GM12878 (cell line): ENCODE data around the gene UBASH3B. TPM values are rescaled to one million over a fixed set of nuclear protein-coding genes. Genes with fewer than 3 reads are reported as not detected.

ENCODE experiments used
- ATAC-seq: fragments of 200-7000 bp; cut with Tn5 transposase; 3 replicates; pipeline ENCODE4 v1.9.1; 2020; ENCODE audit warnings: mild to moderate bottlenecking, moderate library complexity
- BruUV-seq: library from RNA; stranded (reverse); fragments of 400-500 nt; replicated peaks from 2 replicates; lab custom pipeline; 2021; lab: Mats Ljungman, UMichigan
- CTCF ChIA-PET: fragments of 300-600 bp; sonication (Branson Sonifier 250); formaldehyde crosslinking; extraction: SDS; loops from one replicate; lab custom pipeline; 2021; ENCODE audit warnings: inconsistent platforms; lab: Yijun Ruan, JAX
- POLR2A ChIA-PET: fragments of 350-600 bp; formaldehyde crosslinking; extraction: SDS; loops from one replicate; lab custom pipeline; 2021; ENCODE audit warnings: inconsistent platforms; lab: Charles Lee
- RAD21 ChIA-PET: fragments of 300-600 bp; sonication (Branson Sonifier 250); formaldehyde crosslinking; loops from one replicate; lab custom pipeline; 2023; ENCODE audit warnings: antibody characterized with exemption; ENCODE audit not compliant: unreplicated experiment; lab: Charles Lee
- SMC1A ChIA-PET: fragments of 300-600 bp; sonication (Branson Sonifier 250); formaldehyde crosslinking; loops from one replicate; lab custom pipeline; 2023; ENCODE audit not compliant: unreplicated experiment, uncharacterized antibody; lab: Charles Lee
- DNase-seq: peaks from one replicate; pipeline ENCODE4 v3.0.0-alpha.2; 2011; ENCODE audit warnings: low read depth, low spot score
- FAIRE-seq: peaks from 3 replicates; lab custom pipeline; 2011; peaks lifted over from hg19 to GRCh38; lab: Jason Lieb, UNC
- H2AFZ ChIP-seq: 2 replicates; pipeline ENCODE4 v1.6.0; 2011; ENCODE audit warnings: low read depth, low read length, control low read depth; ENCODE audit not compliant: control insufficient read depth
- H3K27ac ChIP-seq: 2 replicates; pipeline ENCODE4 v1.5.1; 2011; ENCODE audit warnings: control low read depth; ENCODE audit not compliant: control insufficient read depth, insufficient read depth
- H3K27me3 ChIP-seq, 2 experiments: replicated peaks in 1 of 2; 2 replicates each; pipeline versions ENCODE4 v1.6.0 to v1.6.1; 2011; ENCODE audit warnings: low read length in 1 of 2; ENCODE audit not compliant: control insufficient read depth in 2 of 2, insufficient read depth in 2 of 2
- H3K36me3 ChIP-seq, 2 experiments: 2 replicates each; pipeline ENCODE4 v1.5.1; 2011; ENCODE audit warnings: low read length in 1 of 2; ENCODE audit not compliant: control insufficient read depth in 2 of 2, insufficient read depth in 2 of 2
- H3K4me1 ChIP-seq: 2 replicates; pipeline ENCODE4 v1.6.1; 2011; ENCODE audit warnings: mild to moderate bottlenecking, low read length, moderate library complexity, mixed read lengths; ENCODE audit not compliant: control insufficient read depth, insufficient read depth
- H3K4me2 ChIP-seq: 2 replicates; pipeline ENCODE4 v1.6.0; 2011; ENCODE audit warnings: control low read depth; ENCODE audit not compliant: control insufficient read depth, insufficient read depth
- H3K4me3 ChIP-seq: fragments of 200-600 bp; sonication (generic); 2 replicates; pipeline ENCODE4 v1.5.1; 2016
- H3K79me2 ChIP-seq: 2 replicates; pipeline ENCODE4 v1.6.0; 2011; ENCODE audit warnings: low read length; ENCODE audit not compliant: control insufficient read depth, insufficient read depth
- H3K9ac ChIP-seq: 2 replicates; pipeline ENCODE4 v1.8.0; 2011; ENCODE audit warnings: low read length, control low read depth, mixed read lengths; ENCODE audit not compliant: control insufficient read depth, insufficient read depth
- H3K9me3 ChIP-seq: replicated peaks from 3 replicates; pipeline ENCODE4 v1.5.1; 2011; ENCODE audit warnings: mild to moderate bottlenecking, low read length; ENCODE audit not compliant: control insufficient read depth, insufficient read depth
- H4K20me1 ChIP-seq: 2 replicates; pipeline ENCODE4 v1.6.0; 2011; ENCODE audit not compliant: control insufficient read depth, insufficient read depth
- ASH2L ChIP-seq: fragments of 300-600, 200-600 bp; sonication (generic); IDR thresholded peaks from 2 replicates; pipeline ENCODE4 v1.6.1; 2017; ENCODE audit warnings: low read depth, mild to moderate bottlenecking, borderline replicate concordance
- CBFB ChIP-seq: IDR thresholded peaks from 2 replicates; pipeline ENCODE4 v1.6.1; 2016; ENCODE audit warnings: antibody characterized with exemption, low read depth
- CHD1 ChIP-seq: IDR thresholded peaks from 2 replicates; pipeline ENCODE4 v1.6.1; 2012; ENCODE audit warnings: low read depth, low read length, improper control_type of control experiment
- CTCF ChIP-seq, 3 experiments: IDR thresholded peaks in 2 of 3; conservative IDR thresholded peaks in 1 of 3; 2 replicates each; pipeline ENCODE4 v1.5.1; 2011; ENCODE audit warnings: low read depth in 3 of 3, low read length in 3 of 3, mild to moderate bottlenecking in 3 of 3, control low read depth in 2 of 3, moderate library complexity in 2 of 3, inconsistent platforms in 1 of 3, mixed read lengths in 1 of 3; ENCODE audit not compliant: control insufficient read depth in 2 of 3, insufficient read depth in 1 of 3; ENCODE audit errors: extremely low read depth in 1 of 3
- GATAD2B ChIP-seq: fragments of 450-650 bp; conservative IDR thresholded peaks from 2 replicates; pipeline ENCODE4 v1.6.1; 2017; ENCODE audit warnings: low read depth, mild to moderate bottlenecking, moderate library complexity
- MYC ChIP-seq: IDR thresholded peaks from 2 replicates; pipeline ENCODE4 v1.6.1; 2011; ENCODE audit warnings: mild to moderate bottlenecking, low read length, moderate library complexity, inconsistent platforms; ENCODE audit not compliant: insufficient read depth, insufficient replicate concordance, insufficient read length, severe bottlenecking
- PAX5 ChIP-seq: IDR thresholded peaks from 2 replicates; pipeline ENCODE4 v1.6.1; 2011; ENCODE audit warnings: low read depth, low read length, borderline replicate concordance
- RCOR1 ChIP-seq: conservative IDR thresholded peaks from 2 replicates; pipeline ENCODE4 v1.6.1; 2012; ENCODE audit warnings: low read depth, low read length, improper control_type of control experiment
- SREBF1 ChIP-seq: IDR thresholded peaks from 2 replicates; pipeline ENCODE4 v1.6.1; 2012; ENCODE audit warnings: mild to moderate bottlenecking, low read length
- WRNIP1 ChIP-seq: IDR thresholded peaks from 2 replicates; pipeline ENCODE4 v1.6.1; 2011; ENCODE audit warnings: low read depth, low read length, improper control_type of control experiment, borderline replicate concordance
- ZNF207 ChIP-seq: fragments of 450-650 bp; IDR thresholded peaks from 2 replicates; pipeline ENCODE4 v1.6.1; 2014; ENCODE audit warnings: antibody characterized with exemption, mild to moderate bottlenecking, borderline replicate concordance
- WGBS: methylation state at CpG from one replicate; pipeline ENCODE4 v1.1.6; 2016; ENCODE audit warnings: low lambda C conversion rate; ENCODE audit not compliant: insufficient replicate concordance, insufficient coverage; ENCODE audit errors: missing lambda C conversion rate; 5-methylcytosine and 5-hydroxymethylcytosine counted together
- in situ Hi-C: fragments of 300-500 bp; cut with MboI; formaldehyde crosslinking; loops from 9 replicates; pipeline ENCODE4 v1.14.3; 2018; ENCODE audit warnings: mixed read lengths
- intact Hi-C: fragments of 100-400 bp; cut with micrococcal nuclease; formaldehyde crosslinking; loops from one replicate; pipeline ENCODE4 v1.14.2; 2022; ENCODE audit not compliant: unreplicated experiment
- polyA plus RNA-seq, 11 experiments: library from polyadenylated mRNA; depleted of rRNA in 4 of 11; unstranded in 6 of 11; stranded (reverse) in 5 of 11; fragments of >200 nt; fragmentation: Nextera tagmentation in 4 of 11; fragmentation: Illumina TruSeq in 1 of 11; extraction: Ambion mirVana in 4 of 11; extraction: Trizol in 1 of 11; gene quantifications; 1 replicate in 1 of 11; 2 replicates in 10 of 11; pipeline versions ENCODE4 v1.2.1 to v1.2.3, GENCODE V29; 2011 to 2016; ENCODE audit warnings: inconsistent platforms in 2 of 11, missing spikeins in 2 of 11, low read depth in 1 of 11
- total RNA-seq, 4 experiments: library from RNA; depleted of rRNA in 3 of 4; stranded (reverse); fragments of >200 nt in 3 of 4; fragmentation: Illumina TruSeq in 1 of 4; extraction: Trizol in 1 of 4; gene quantifications; 2 replicates each; pipeline versions ENCODE4 v1.2.1 to v1.2.3, GENCODE V29; 2013 to 2021

Gene UBASH3B
- total and polyA plus RNA-seq, 10 of the 15 experiments (the other 5 are each of a cell fraction or from before 2014, with no cell fraction given): 0.18 to 3.3 (median 0.57) TPM

DNA sequence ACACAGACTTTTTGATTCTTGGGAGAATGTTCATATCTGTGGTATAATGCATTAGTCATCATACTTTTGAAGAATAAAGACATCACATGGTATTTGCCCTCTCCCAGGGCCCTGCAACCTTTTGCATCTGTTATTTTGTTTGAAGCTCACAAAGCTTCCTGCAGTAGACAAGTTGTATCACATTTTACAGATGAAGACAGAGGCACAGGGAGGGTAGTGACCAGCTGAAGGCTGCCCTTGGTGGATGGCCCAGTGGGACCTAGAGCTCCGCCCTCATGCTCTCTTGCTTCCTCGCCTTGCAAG lies 66.4 kb downstream of the UBASH3B start:
- Histone ChIP-seq H3K27ac (no peak overlapping the region), H3K36me3 (no peaks in the 10 kb centered on the region), H3K4me2 (no peak overlapping the region), H3K9ac (no peak overlapping the region), H3K79me2 (no peaks in the 10 kb centered on the region), H3K4me3 (no peak overlapping the region), H3K4me1 (peaks cover 20% of the 10 kb centered on the region), H2AFZ (no peak overlapping the region), H4K20me1 (no peaks in the 10 kb centered on the region), H3K27me3 (peaks cover 0 to 1% of the 10 kb centered on the region in 2 experiments; a peak in 2 of 4 replicates), H3K9me3 (no peaks in the 10 kb centered on the region)
- BruUV-seq: no TSS peak
- RAD21 ChIA-PET: interaction anchor here (1.1 kb wide), 1 partner anchor 32 kb away, joined by 3 read pairs; no protein-coding TSS in a partner anchor
- SMC1A ChIA-PET: interaction anchor here (1.2 kb wide), 1 partner anchor 142 kb away, joined by 3 read pairs; no protein-coding TSS in a partner anchor
- 33% methylated on average over 2 of the region's 2 CpGs for WGBS
- in situ Hi-C loops (no loop called here), intact Hi-C loops (no loop called here)
- FAIRE-seq: no peak
- no peak for ATAC-seq
- TF ChIP-seq CTCF (IDR thresholded peaks at IDR 0.05 in 2 of 3, conservative IDR thresholded peaks at IDR 0.05 in 1 of 3; ENCODE audit: control insufficient read depth in 2 of 3, extremely low read depth in 1 of 3, insufficient read depth in 1 of 3, low read depth in 3 of 3, low read length in 3 of 3) (no peak), MYC (no peak), RCOR1 (no peak), ASH2L (no peak), CBFB (no peak), SREBF1 (no peak), PAX5 (no peak), GATAD2B (no peak), ZNF207 (no peak), WRNIP1 (no peak), CHD1 (no peak)
- POLR2A ChIA-PET: no interaction called here
- no peak for DNase-seq
- CTCF ChIA-PET: interaction anchor here (2.3 kb wide), 1 partner anchor 33 kb away, joined by 12 read pairs; no protein-coding TSS in a partner anchor
